GM23338 (cell line): ENCODE data around the gene ADIRF. TPM values are rescaled to one million over a fixed set of nuclear protein-coding genes. Genes with fewer than 3 reads are reported as not detected.

Experiments used
- ATAC-seq: fragments of 200-7000 bp; cut with Tn5 transposase; 3 replicates; pipeline ENCODE4 v1.9.1; 2020
- DNase-seq: peaks from one replicate; pipeline ENCODE4 v3.0.0-alpha.2; 2015; ENCODE audit warnings: low spot score
- H2AFZ ChIP-seq: fragments of 200-600 bp; sonication (generic); 2 replicates; pipeline ENCODE4 v1.8.0; 2016; ENCODE audit warnings: antibody characterized with exemption, mild to moderate bottlenecking, moderate library complexity
- H3F3A ChIP-seq: fragments of 200-600 bp; sonication (generic); replicated peaks from 2 replicates; pipeline ENCODE4 v1.8.0; 2017; ENCODE audit warnings: antibody characterized with exemption, mixed run types, low read depth
- H3K27ac ChIP-seq: fragments of 200-600 bp; sonication (generic); 2 replicates; pipeline ENCODE4 v1.6.1; 2016; ENCODE audit warnings: low read depth
- H3K27me3 ChIP-seq: fragments of 200-600 bp; sonication (generic); 2 replicates; pipeline ENCODE4 v1.8.0; 2016; ENCODE audit warnings: mild to moderate bottlenecking, mixed run types, moderate library complexity; ENCODE audit not compliant: insufficient read depth
- H3K36me3 ChIP-seq: fragments of 200-600 bp; sonication (generic); 2 replicates; pipeline ENCODE4 v1.8.0; 2016; ENCODE audit warnings: mild to moderate bottlenecking; ENCODE audit not compliant: insufficient read depth
- H3K4me1 ChIP-seq: fragments of 200-600 bp; sonication (generic); 2 replicates; pipeline ENCODE4 v1.8.0; 2016; ENCODE audit warnings: mild to moderate bottlenecking, moderate library complexity; ENCODE audit not compliant: insufficient read depth
- H3K4me2 ChIP-seq: fragments of 200-600 bp; sonication (generic); 2 replicates; pipeline ENCODE4 v1.7.1; 2017; ENCODE audit warnings: mixed run types
- H3K4me3 ChIP-seq: fragments of 200-600 bp; sonication (generic); 2 replicates; pipeline ENCODE4 v1.6.1; 2016; ENCODE audit warnings: mixed run types
- H3K79me2 ChIP-seq: fragments of 200-600 bp; sonication (generic); replicated peaks from 2 replicates; pipeline ENCODE4 v1.8.0; 2017; ENCODE audit warnings: mild to moderate bottlenecking; ENCODE audit not compliant: insufficient read depth
- H3K9me2 ChIP-seq: fragments of 200-600 bp; sonication (generic); 2 replicates; pipeline ENCODE4 v1.8.0; 2017; ENCODE audit not compliant: insufficient read depth
- H4K20me1 ChIP-seq: fragments of 200-600 bp; sonication (generic); replicated peaks from 2 replicates; pipeline ENCODE4 v1.8.0; 2017; ENCODE audit warnings: mild to moderate bottlenecking; ENCODE audit not compliant: insufficient read depth
- H3K27ac Mint-ChIP-seq: 2 replicates; pipeline ENCODE4 v1.8.0; 2020; ENCODE audit warnings: inconsistent platforms, mild to moderate bottlenecking, moderate library complexity, mixed read lengths
- H3K27me3 Mint-ChIP-seq: 3 replicates; pipeline ENCODE4 v1.8.0; 2022; ENCODE audit warnings: low read depth, mild to moderate bottlenecking, moderate library complexity, mixed read lengths, inconsistent platforms; ENCODE audit not compliant: insufficient read depth, poor library complexity
- H3K36me3 Mint-ChIP-seq: 3 replicates; pipeline ENCODE4 v1.8.0; 2021; ENCODE audit warnings: low read depth, mild to moderate bottlenecking, inconsistent platforms, moderate library complexity, mixed read lengths
- H3K4me1 Mint-ChIP-seq: 3 replicates; pipeline ENCODE4 v1.8.0; 2020; ENCODE audit warnings: mild to moderate bottlenecking, inconsistent platforms, mixed read lengths
- H3K4me3 Mint-ChIP-seq: 3 replicates; pipeline ENCODE4 v1.8.0; 2021; ENCODE audit warnings: moderate library complexity, mild to moderate bottlenecking, inconsistent platforms, mixed read lengths
- H3K9me3 Mint-ChIP-seq: 3 replicates; pipeline ENCODE4 v1.8.0; 2020; ENCODE audit warnings: moderate library complexity, mild to moderate bottlenecking, inconsistent platforms, mixed read lengths
- CREB1 ChIP-seq: fragments of 250-450 bp; sonication (Bioruptor Pico); IDR thresholded peaks from 2 replicates; pipeline ENCODE4 v1.5.0; 2020; ENCODE audit warnings: low read depth, mild to moderate bottlenecking, moderate library complexity
- EZH2 ChIP-seq: fragments of 200-600 bp; sonication (generic); IDR thresholded peaks from one replicate; pipeline ENCODE4 v1.8.0; 2017; ENCODE audit warnings: antibody characterized with exemption, mild to moderate bottlenecking, low read depth; ENCODE audit not compliant: unreplicated experiment
- EZH2phosphoT487 ChIP-seq: fragments of 200-600 bp; sonication (generic); IDR thresholded peaks from one replicate; pipeline ENCODE4 v1.8.1; 2018; ENCODE audit warnings: antibody characterized with exemption; ENCODE audit not compliant: unreplicated experiment
- JUNB ChIP-seq: IDR thresholded peaks from one replicate; pipeline ENCODE4 v1.6.1; 2016; ENCODE audit warnings: antibody characterized with exemption; ENCODE audit not compliant: unreplicated experiment
- NANOG ChIP-seq: IDR thresholded peaks from 2 replicates; pipeline ENCODE4 v1.6.1; 2016; ENCODE audit warnings: antibody characterized with exemption, borderline replicate concordance
- POLR2AphosphoS5 ChIP-seq: IDR thresholded peaks from 2 replicates; pipeline ENCODE4 v1.6.1; 2016; ENCODE audit warnings: antibody characterized with exemption, low read depth
- STAT1 ChIP-seq: IDR thresholded peaks from one replicate; pipeline ENCODE4 v1.6.1; 2016; ENCODE audit warnings: antibody characterized with exemption; ENCODE audit not compliant: unreplicated experiment
- ZNF114 ChIP-seq: fragments of 250-450 bp; sonication (Bioruptor Pico); IDR thresholded peaks from 2 replicates; pipeline ENCODE4 v1.5.0; 2020; ENCODE audit warnings: mild to moderate bottlenecking, moderate library complexity
- ZNF331 ChIP-seq: fragments of 250-450 bp; sonication (Bioruptor Pico); IDR thresholded peaks from 2 replicates; pipeline ENCODE4 v1.5.0; 2020; ENCODE audit warnings: low read depth, mild to moderate bottlenecking, moderate library complexity
- ZNF462 ChIP-seq: fragments of 250-450 bp; sonication (Bioruptor Pico); IDR thresholded peaks from 2 replicates; pipeline ENCODE4 v1.5.0; 2020; ENCODE audit warnings: mild to moderate bottlenecking, moderate library complexity
- polyA plus RNA-seq: library from polyadenylated mRNA; unstranded; fragments of >200 nt; fragmentation: Nextera tagmentation; extraction: Ambion mirVana; gene quantifications from 2 replicates; pipeline ENCODE4 v1.2.1, GENCODE V29; 2016
- total RNA-seq: library from RNA; depleted of rRNA; stranded (reverse); fragments of >200 nt; shearing (Covaris generic); gene quantifications from 2 replicates; pipeline ENCODE4 v1.2.3, GENCODE V29; 2014
- TF ChIP-seq, protein P1 (sequence below): IDR thresholded peaks from one replicate; pipeline ENCODE4 v1.6.1; 2018; ENCODE audit warnings: antibody characterized with exemption; ENCODE audit not compliant: unreplicated experiment
- TF ChIP-seq, protein P2 (sequence below): IDR thresholded peaks from 2 replicates; pipeline ENCODE4 v1.6.1; 2016; ENCODE audit warnings: antibody characterized with exemption

The ADIRF gene
- total and polyA plus RNA-seq, 2 experiments from 2014 or later, result 1.7 TPM; not detected in 1

GRCh38 chr10:86963341-86963919 lies 4.9 kb upstream of the ADIRF start:
- no peak for TF ChIP-seq NANOG
- TF ChIP-seq, protein P1, sequence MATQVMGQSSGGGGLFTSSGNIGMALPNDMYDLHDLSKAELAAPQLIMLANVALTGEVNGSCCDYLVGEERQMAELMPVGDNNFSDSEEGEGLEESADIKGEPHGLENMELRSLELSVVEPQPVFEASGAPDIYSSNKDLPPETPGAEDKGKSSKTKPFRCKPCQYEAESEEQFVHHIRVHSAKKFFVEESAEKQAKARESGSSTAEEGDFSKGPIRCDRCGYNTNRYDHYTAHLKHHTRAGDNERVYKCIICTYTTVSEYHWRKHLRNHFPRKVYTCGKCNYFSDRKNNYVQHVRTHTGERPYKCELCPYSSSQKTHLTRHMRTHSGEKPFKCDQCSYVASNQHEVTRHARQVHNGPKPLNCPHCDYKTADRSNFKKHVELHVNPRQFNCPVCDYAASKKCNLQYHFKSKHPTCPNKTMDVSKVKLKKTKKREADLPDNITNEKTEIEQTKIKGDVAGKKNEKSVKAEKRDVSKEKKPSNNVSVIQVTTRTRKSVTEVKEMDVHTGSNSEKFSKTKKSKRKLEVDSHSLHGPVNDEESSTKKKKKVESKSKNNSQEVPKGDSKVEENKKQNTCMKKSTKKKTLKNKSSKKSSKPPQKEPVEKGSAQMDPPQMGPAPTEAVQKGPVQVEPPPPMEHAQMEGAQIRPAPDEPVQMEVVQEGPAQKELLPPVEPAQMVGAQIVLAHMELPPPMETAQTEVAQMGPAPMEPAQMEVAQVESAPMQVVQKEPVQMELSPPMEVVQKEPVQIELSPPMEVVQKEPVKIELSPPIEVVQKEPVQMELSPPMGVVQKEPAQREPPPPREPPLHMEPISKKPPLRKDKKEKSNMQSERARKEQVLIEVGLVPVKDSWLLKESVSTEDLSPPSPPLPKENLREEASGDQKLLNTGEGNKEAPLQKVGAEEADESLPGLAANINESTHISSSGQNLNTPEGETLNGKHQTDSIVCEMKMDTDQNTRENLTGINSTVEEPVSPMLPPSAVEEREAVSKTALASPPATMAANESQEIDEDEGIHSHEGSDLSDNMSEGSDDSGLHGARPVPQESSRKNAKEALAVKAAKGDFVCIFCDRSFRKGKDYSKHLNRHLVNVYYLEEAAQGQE, result no peak
- no peak for TF ChIP-seq EZH2
- TF ChIP-seq JUNB, result no peak
- no peak for TF ChIP-seq ZNF114 (CRISPR knock-in tag)
- no peak for TF ChIP-seq EZH2phosphoT487
- TF ChIP-seq, protein P2, sequence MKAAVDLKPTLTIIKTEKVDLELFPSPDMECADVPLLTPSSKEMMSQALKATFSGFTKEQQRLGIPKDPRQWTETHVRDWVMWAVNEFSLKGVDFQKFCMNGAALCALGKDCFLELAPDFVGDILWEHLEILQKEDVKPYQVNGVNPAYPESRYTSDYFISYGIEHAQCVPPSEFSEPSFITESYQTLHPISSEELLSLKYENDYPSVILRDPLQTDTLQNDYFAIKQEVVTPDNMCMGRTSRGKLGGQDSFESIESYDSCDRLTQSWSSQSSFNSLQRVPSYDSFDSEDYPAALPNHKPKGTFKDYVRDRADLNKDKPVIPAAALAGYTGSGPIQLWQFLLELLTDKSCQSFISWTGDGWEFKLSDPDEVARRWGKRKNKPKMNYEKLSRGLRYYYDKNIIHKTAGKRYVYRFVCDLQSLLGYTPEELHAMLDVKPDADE, result no peak
- TF ChIP-seq STAT1, result no peak
- TF ChIP-seq CREB1, result no peak
- no peak for TF ChIP-seq POLR2AphosphoS5
- TF ChIP-seq ZNF331, result no peak
- no peak for TF ChIP-seq ZNF462 (CRISPR knock-in tag)
- no peak for DNase-seq
- Mint-ChIP-seq H3K36me3 (no peaks in the 10 kb centered on the region), H3K4me1 (peaks cover 39% of the 10 kb centered on the region), H3K27me3 (peaks cover 30% of the 10 kb centered on the region), H3K9me3 (peaks cover 2% of the 10 kb centered on the region; the same call in 1 of the 3 replicates), H3K27ac (no peak overlapping the region), H3K4me3 (no peak overlapping the region)
- H3K4me3 ChIP-seq, result no peak overlapping the region
- no peaks in the 10 kb centered on the region for H4K20me1 ChIP-seq
- H3K79me2 ChIP-seq, result no peaks in the 10 kb centered on the region
- H3K27me3 ChIP-seq, result peaks cover 10% of the 10 kb centered on the region
- peaks cover 35% of the 10 kb centered on the region for H3K4me1 ChIP-seq
- H3K36me3 ChIP-seq, result no peaks in the 10 kb centered on the region
- H3K27ac ChIP-seq, result no peak overlapping the region
- no peaks in the 10 kb centered on the region for H3K9me2 ChIP-seq
- no peak for ATAC-seq
- 0 out of 2 replicates have a peak, but pooled peaks cover 4% of the 10 kb centered on the region for H3F3A ChIP-seq
- no peak overlapping the region for H2AFZ ChIP-seq
- no peak overlapping the region for H3K4me2 ChIP-seq
